DOHH2 (cell line): ENCODE data around the gene BEND3.

Experiments used
- H3F3A ChIP-seq: fragments of 200-600 bp; sonication (generic), shearing (Covaris generic); 2 replicates; pipeline ENCODE4 v1.6.0; 2016; ENCODE audit warnings: antibody characterized with exemption, mild to moderate bottlenecking; ENCODE audit not compliant: control insufficient read depth, insufficient read depth
- H3K27ac ChIP-seq: fragments of 200-600 bp; sonication (generic); 2 replicates; pipeline ENCODE4 v1.5.1; 2014; ENCODE audit warnings: low read depth, mild to moderate bottlenecking, low read length, moderate library complexity
- H3K27me3 ChIP-seq: fragments of 200-600 bp; sonication (generic); 2 replicates; pipeline ENCODE4 v1.6.1; 2014; ENCODE audit warnings: mild to moderate bottlenecking, low read length, mixed read lengths; ENCODE audit not compliant: control insufficient read depth
- H3K36me3 ChIP-seq: fragments of 200-600 bp; sonication (generic); 2 replicates; pipeline ENCODE4 v1.6.1; 2014; ENCODE audit warnings: mild to moderate bottlenecking, low read length, moderate library complexity, mixed read lengths; ENCODE audit not compliant: control insufficient read depth
- H3K4me1 ChIP-seq: fragments of 200-600 bp; sonication (generic); 2 replicates; pipeline ENCODE4 v1.6.1; 2014; ENCODE audit warnings: mild to moderate bottlenecking, low read length, mixed read lengths; ENCODE audit not compliant: control insufficient read depth
- H3K4me2 ChIP-seq: fragments of 200-600 bp; sonication (generic); 2 replicates; pipeline ENCODE4 v1.6.0; 2014; ENCODE audit warnings: mild to moderate bottlenecking, low read length, moderate library complexity
- H3K4me3 ChIP-seq: fragments of 200-600 bp; sonication (generic); 2 replicates; pipeline ENCODE4 v1.5.1; 2014; ENCODE audit warnings: mild to moderate bottlenecking, low read length, mixed read lengths
- H3K79me2 ChIP-seq: fragments of 200-600 bp; sonication (generic); 2 replicates; pipeline ENCODE4 v1.6.1; 2014; ENCODE audit warnings: mild to moderate bottlenecking, low read length, mixed read lengths; ENCODE audit not compliant: control insufficient read depth
- H3K9me2 ChIP-seq: fragments of 200-600 bp; sonication (generic); replicated peaks from 2 replicates; pipeline ENCODE4 v1.6.1; 2014; ENCODE audit warnings: mild to moderate bottlenecking, low read length, mixed read lengths; ENCODE audit not compliant: control insufficient read depth
- H3K9me3 ChIP-seq: fragments of 200-600 bp; sonication (generic); 2 replicates; pipeline ENCODE4 v1.6.1; 2014; ENCODE audit warnings: antibody characterized with exemption, low read length, mixed read lengths; ENCODE audit not compliant: control insufficient read depth, insufficient read depth
- H4K20me1 ChIP-seq: fragments of 200-600 bp; sonication (generic); 2 replicates; pipeline ENCODE4 v1.6.0; 2014; ENCODE audit warnings: low read depth, mild to moderate bottlenecking, antibody characterized with exemption, low read length, moderate library complexity; ENCODE audit not compliant: control insufficient read depth, insufficient read depth
- EZH2phosphoT487 ChIP-seq: fragments of 200-600 bp; sonication (generic); IDR thresholded peaks from 2 replicates; pipeline ENCODE4 v1.6.1; 2017; ENCODE audit warnings: borderline replicate concordance, mild to moderate bottlenecking, antibody characterized with exemption, low read length, moderate library complexity, mixed read lengths
- TF ChIP-seq, protein P1 (sequence below): fragments of 200-600 bp; sonication (generic); IDR thresholded peaks from one replicate; pipeline ENCODE4 v1.5.1; 2014; ENCODE audit warnings: antibody characterized with exemption, mild to moderate bottlenecking, low read depth, low read length; ENCODE audit not compliant: poor library complexity, severe bottlenecking

Gene BEND3

GRCh38 chr6:107082045-107082444 is 33.3 kb downstream of the BEND3 start:
- Histone ChIP-seq H3K36me3 (0 out of 2 replicates have a peak, but pooled peaks cover 2% of the 10 kb centered on the region), H3K4me3 (no peak overlapping the region), H3K27ac (no peak overlapping the region), H3K79me2 (no peaks in the 10 kb centered on the region), H3K27me3 (no peaks in the 10 kb centered on the region), H3K9me3 (no peaks in the 10 kb centered on the region), H3K4me1 (no peaks in the 10 kb centered on the region), H3K4me2 (no peak overlapping the region), H3K9me2 (no peaks in the 10 kb centered on the region), H4K20me1 (no peaks in the 10 kb centered on the region), H3F3A (no peaks in the 10 kb centered on the region)
- TF ChIP-seq EZH2phosphoT487: no peak
- TF ChIP-seq, protein P1, sequence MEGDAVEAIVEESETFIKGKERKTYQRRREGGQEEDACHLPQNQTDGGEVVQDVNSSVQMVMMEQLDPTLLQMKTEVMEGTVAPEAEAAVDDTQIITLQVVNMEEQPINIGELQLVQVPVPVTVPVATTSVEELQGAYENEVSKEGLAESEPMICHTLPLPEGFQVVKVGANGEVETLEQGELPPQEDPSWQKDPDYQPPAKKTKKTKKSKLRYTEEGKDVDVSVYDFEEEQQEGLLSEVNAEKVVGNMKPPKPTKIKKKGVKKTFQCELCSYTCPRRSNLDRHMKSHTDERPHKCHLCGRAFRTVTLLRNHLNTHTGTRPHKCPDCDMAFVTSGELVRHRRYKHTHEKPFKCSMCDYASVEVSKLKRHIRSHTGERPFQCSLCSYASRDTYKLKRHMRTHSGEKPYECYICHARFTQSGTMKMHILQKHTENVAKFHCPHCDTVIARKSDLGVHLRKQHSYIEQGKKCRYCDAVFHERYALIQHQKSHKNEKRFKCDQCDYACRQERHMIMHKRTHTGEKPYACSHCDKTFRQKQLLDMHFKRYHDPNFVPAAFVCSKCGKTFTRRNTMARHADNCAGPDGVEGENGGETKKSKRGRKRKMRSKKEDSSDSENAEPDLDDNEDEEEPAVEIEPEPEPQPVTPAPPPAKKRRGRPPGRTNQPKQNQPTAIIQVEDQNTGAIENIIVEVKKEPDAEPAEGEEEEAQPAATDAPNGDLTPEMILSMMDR: no peak

DNA sequence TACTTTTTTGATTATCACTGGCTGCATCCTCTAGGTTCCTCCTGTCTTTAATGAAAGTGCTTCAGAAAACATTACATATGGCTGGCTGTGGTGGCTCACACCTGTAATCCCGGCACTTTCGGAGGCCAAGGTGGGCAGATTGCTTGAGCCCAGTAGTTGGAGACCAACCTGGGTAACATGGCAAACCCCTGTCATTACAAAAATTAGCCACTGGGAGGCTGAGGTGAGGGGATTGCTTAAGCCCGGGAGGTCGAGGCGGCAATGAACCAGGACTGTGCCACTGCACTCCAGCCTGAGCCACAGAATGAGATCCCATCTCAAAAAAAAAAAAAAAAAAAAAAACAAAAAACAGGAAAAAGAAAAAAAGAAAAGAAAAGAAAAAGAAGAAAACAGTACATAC is 35.3 kb downstream of the BEND3 start:
- no peaks in the 10 kb centered on the region for H3K79me2 ChIP-seq
- H3K9me2 ChIP-seq: no peaks in the 10 kb centered on the region
- 0 out of 2 replicates have a peak, but pooled peaks cover 2% of the 10 kb centered on the region for H3K36me3 ChIP-seq
- H3K4me3 ChIP-seq: no peak overlapping the region
- no peaks in the 10 kb centered on the region for H4K20me1 ChIP-seq
- no peaks in the 10 kb centered on the region for H3K27me3 ChIP-seq
- no peak overlapping the region for H3K4me2 ChIP-seq
- H3K9me3 ChIP-seq: no peaks in the 10 kb centered on the region
- TF ChIP-seq, protein P1: peak; percentile 37
- TF ChIP-seq EZH2phosphoT487: no peak
- no peaks in the 10 kb centered on the region for H3K4me1 ChIP-seq
- no peaks in the 10 kb centered on the region for H3F3A ChIP-seq
- no peak overlapping the region for H3K27ac ChIP-seq

DNA sequence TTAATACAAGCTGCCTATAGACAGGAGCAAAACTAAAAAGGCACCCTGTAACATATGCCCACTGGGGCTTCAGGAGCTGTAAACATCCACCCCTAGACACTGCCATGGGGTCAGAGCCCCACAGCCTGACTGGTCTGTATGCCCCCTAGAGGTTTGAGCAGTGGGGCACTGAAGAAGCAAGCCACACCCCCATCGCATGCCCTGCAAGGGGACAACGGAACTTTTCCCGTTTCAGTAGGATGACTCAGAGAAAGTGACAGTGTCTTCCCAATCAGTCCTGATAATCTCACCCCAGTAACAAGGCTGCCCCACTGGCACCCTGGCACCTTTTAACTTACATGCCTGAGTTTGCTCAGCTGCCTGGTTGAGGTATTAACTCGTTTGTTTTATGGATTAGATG is 35.9 kb downstream of the BEND3 start:
- H3K4me3 ChIP-seq: no peak overlapping the region
- TF ChIP-seq EZH2phosphoT487: no peak
- TF ChIP-seq, protein P1: no peak
- no peak overlapping the region for H3K4me2 ChIP-seq
- H3K9me3 ChIP-seq: no peaks in the 10 kb centered on the region
- no peaks in the 10 kb centered on the region for H3F3A ChIP-seq
- no peaks in the 10 kb centered on the region for H3K27me3 ChIP-seq
- no peaks in the 10 kb centered on the region for H3K36me3 ChIP-seq
- H3K9me2 ChIP-seq: no peaks in the 10 kb centered on the region
- no peak overlapping the region for H3K27ac ChIP-seq
- H3K4me1 ChIP-seq: no peaks in the 10 kb centered on the region
- H4K20me1 ChIP-seq: no peaks in the 10 kb centered on the region
- no peaks in the 10 kb centered on the region for H3K79me2 ChIP-seq
